B cell (primary cell): ENCODE measurements around the gene LRRC3. TPM values are rescaled to one million over a fixed set of nuclear protein-coding genes. Genes with fewer than 3 reads are reported as not detected.

Experiments
- ATAC-seq: fragments of 200-7000 bp; cut with Tn5 transposase; one replicate; pipeline ENCODE4 v1.10.0; 2021; ENCODE audit warnings: low read depth, mild to moderate bottlenecking, moderate number of reproducible peaks, moderate library complexity
- CTCF ChIA-PET: fragments of 350-600 bp; sonication (Branson Sonifier 250); formaldehyde crosslinking; loops from one replicate; lab custom pipeline; 2021; ENCODE audit warnings: antibody characterized with exemption, inconsistent platforms; lab: Charles Lee
- POLR2A ChIA-PET: fragments of 350-600 bp; sonication (Branson Sonifier 250); formaldehyde crosslinking; loops from one replicate; lab custom pipeline; 2021; ENCODE audit warnings: antibody characterized with exemption; lab: Charles Lee
- DNase-seq: peaks from one replicate; pipeline ENCODE4 v3.0.0; 2013
- H2AFZ ChIP-seq: 2 replicates; pipeline ENCODE4 v1.6.1; 2012; ENCODE audit warnings: mild to moderate bottlenecking, low read depth, low read length; ENCODE audit not compliant: insufficient read depth, poor library complexity, severe bottlenecking
- H3K27ac ChIP-seq, 2 donors: 1 replicate in 1 of 2; 2 replicates in 1 of 2; pipeline ENCODE4 v1.5.1; 2012 to 2013; ENCODE audit warnings: low read length in 2 of 2, mild to moderate bottlenecking in 2 of 2, moderate library complexity in 1 of 2
- H3K27me3 ChIP-seq, 4 experiments: fragments of 200-600 bp in 1 of 4; sonication (generic) in 1 of 4; replicated peaks in 1 of 4; 1 replicate in 2 of 4; 2 replicates in 2 of 4; pipeline versions ENCODE4 v1.6.1 to v1.7.0; 2013 to 2016; ENCODE audit warnings: low read length in 3 of 4, mild to moderate bottlenecking in 2 of 4, mixed read lengths in 1 of 4, moderate library complexity in 1 of 4; ENCODE audit not compliant: insufficient read depth in 4 of 4, control insufficient read depth in 3 of 4; ENCODE audit errors: control extremely low read depth in 1 of 4
- H3K36me3 ChIP-seq, 2 experiments: replicated peaks in 1 of 2; 1 replicate in 1 of 2; 2 replicates in 1 of 2; pipeline versions ENCODE4 v1.6.1 to v1.7.1; 2013; ENCODE audit warnings: low read length in 1 of 2; ENCODE audit not compliant: insufficient read depth in 2 of 2, control insufficient read depth in 1 of 2; ENCODE audit errors: control extremely low read depth in 1 of 2, extremely low read depth in 1 of 2
- H3K4me1 ChIP-seq, 2 donors: fragments of 200-600 bp in 1 of 2; sonication (generic) in 1 of 2; 1 replicate in 1 of 2; 2 replicates in 1 of 2; pipeline versions ENCODE4 v1.5.1 to v1.6.1; 2013 to 2017; ENCODE audit warnings: low read length in 2 of 2; ENCODE audit not compliant: control insufficient read depth in 2 of 2, insufficient read depth in 2 of 2
- H3K4me2 ChIP-seq: replicated peaks from 2 replicates; pipeline ENCODE3; 2012; ENCODE audit warnings: mild to moderate bottlenecking, low read depth, low read length; ENCODE audit not compliant: poor library complexity, severe bottlenecking
- H3K4me3 ChIP-seq, 5 experiments: fragments of 200-600 bp in 1 of 5; sonication (generic) in 1 of 5; 1 replicate in 3 of 5; 2 replicates in 2 of 5; pipeline versions ENCODE4 v1.5.1 to v1.7.0; 2011 to 2016; ENCODE audit warnings: low read length in 4 of 5, mild to moderate bottlenecking in 4 of 5, low read depth in 2 of 5, control low read depth in 1 of 5, moderate library complexity in 1 of 5; ENCODE audit not compliant: insufficient read depth in 1 of 5; ENCODE audit errors: control extremely low read depth in 1 of 5, extremely low read depth in 1 of 5
- H3K79me2 ChIP-seq: fragments of 200-600 bp; sonication (generic); one replicate; pipeline ENCODE4 v1.6.0; 2016; ENCODE audit warnings: low read length; ENCODE audit not compliant: control insufficient read depth, insufficient read depth
- H3K9ac ChIP-seq: fragments of 200-600 bp; sonication (generic); 2 replicates; pipeline ENCODE4 v1.6.1; 2017; ENCODE audit warnings: mild to moderate bottlenecking, low read length, moderate library complexity
- H3K9me3 ChIP-seq, 3 donors: one replicate each; pipeline versions ENCODE4 v1.6.1 to v1.7.1; 2013; ENCODE audit warnings: low read length in 2 of 3; ENCODE audit not compliant: control insufficient read depth in 2 of 3, insufficient read depth in 1 of 3; ENCODE audit errors: control extremely low read depth in 1 of 3
- H4K20me1 ChIP-seq: 2 replicates; pipeline ENCODE4 v1.6.0; 2012; ENCODE audit warnings: mild to moderate bottlenecking, low read length; ENCODE audit not compliant: insufficient read depth, control insufficient read depth, poor library complexity, severe bottlenecking
- H3K27ac Mint-ChIP-seq: one replicate; pipeline ENCODE4 v1.8.0; 2021; ENCODE audit warnings: mixed read lengths
- H3K27me3 Mint-ChIP-seq: one replicate; pipeline ENCODE4 v1.8.0; 2021; ENCODE audit warnings: mixed read lengths
- H3K4me1 Mint-ChIP-seq: one replicate; pipeline ENCODE4 v1.8.0; 2021; ENCODE audit warnings: mixed read lengths
- H3K4me3 Mint-ChIP-seq: one replicate; pipeline ENCODE4 v1.8.0; 2021; ENCODE audit warnings: mixed read lengths
- H3K9me3 Mint-ChIP-seq: one replicate; pipeline ENCODE4 v1.8.0; 2022; ENCODE audit warnings: mixed read lengths; ENCODE audit not compliant: insufficient read depth
- EZH2 ChIP-seq: IDR thresholded peaks from 2 replicates; pipeline ENCODE4 v1.6.1; 2012; ENCODE audit warnings: borderline replicate concordance, low read depth, mild to moderate bottlenecking, moderate library complexity, low read length; ENCODE audit not compliant: insufficient read depth, poor library complexity, severe bottlenecking
- WGBS: methylation state at CpG from one replicate; pipeline ENCODE4 v1.1.5; 2013; ENCODE audit warnings: missing lambda C conversion rate; ENCODE audit not compliant: insufficient coverage; 5-methylcytosine and 5-hydroxymethylcytosine counted together
- intact Hi-C: fragments of 100-400 bp; cut with micrococcal nuclease; formaldehyde crosslinking; loops from one replicate; pipeline ENCODE4 v1.10.0; 2022
- polyA plus RNA-seq: library from polyadenylated mRNA; depleted of rRNA; stranded (reverse); fragments of >200 nt; gene quantifications from 2 replicates; pipeline ENCODE4 v1.2.3, GENCODE V29; 2012
- total RNA-seq, 2 donors: library from RNA; stranded (reverse); fragments of 120-200 nt in 1 of 2; gene quantifications; 1 replicate in 1 of 2; 2 replicates in 1 of 2; pipeline versions ENCODE4 v1.2.3 to v1.2.4, GENCODE V29; 2013 to 2022
- TF ChIP-seq, protein P1 (sequence below): fragments of 200-600 bp; IDR thresholded peaks from one replicate; pipeline ENCODE4 v1.8.0; 2022; ENCODE audit warnings: antibody characterized with exemption, mild to moderate bottlenecking

LRRC3 gene
- total and polyA plus RNA-seq, 2 donors (not counting 1 experiment from before 2014, with no cell fraction given) = 0.46 to 3.3 TPM

GRCh38 chr21:44426663-44427191 is 28.6 kb upstream of the LRRC3 start:
- H3K4me2 ChIP-seq = no peak overlapping the region
- ATAC-seq = no peak
- H3K9ac ChIP-seq = no peak overlapping the region
- Mint-ChIP-seq H3K27ac (no peak overlapping the region), H3K4me1 (peaks cover 7% of the 10 kb centered on the region), H3K9me3 (peaks cover 5% of the 10 kb centered on the region), H3K27me3 (no peaks in the 10 kb centered on the region), H3K4me3 (no peak overlapping the region)
- peaks cover 1 to 23% (median 14%) of the 10 kb centered on the region in 3 donors for H3K9me3 ChIP-seq
- DNase-seq = no peak
- intact Hi-C loops = no loop called here
- CTCF ChIA-PET = no interaction called here
- no peaks in the 10 kb centered on the region for H4K20me1 ChIP-seq
- peaks cover 3 to 18% of the 10 kb centered on the region in 2 donors for H3K4me1 ChIP-seq
- 89% methylated on average over 20 of the region's 21 CpGs for WGBS
- TF ChIP-seq EZH2 = no peak
- TF ChIP-seq, protein P1, sequence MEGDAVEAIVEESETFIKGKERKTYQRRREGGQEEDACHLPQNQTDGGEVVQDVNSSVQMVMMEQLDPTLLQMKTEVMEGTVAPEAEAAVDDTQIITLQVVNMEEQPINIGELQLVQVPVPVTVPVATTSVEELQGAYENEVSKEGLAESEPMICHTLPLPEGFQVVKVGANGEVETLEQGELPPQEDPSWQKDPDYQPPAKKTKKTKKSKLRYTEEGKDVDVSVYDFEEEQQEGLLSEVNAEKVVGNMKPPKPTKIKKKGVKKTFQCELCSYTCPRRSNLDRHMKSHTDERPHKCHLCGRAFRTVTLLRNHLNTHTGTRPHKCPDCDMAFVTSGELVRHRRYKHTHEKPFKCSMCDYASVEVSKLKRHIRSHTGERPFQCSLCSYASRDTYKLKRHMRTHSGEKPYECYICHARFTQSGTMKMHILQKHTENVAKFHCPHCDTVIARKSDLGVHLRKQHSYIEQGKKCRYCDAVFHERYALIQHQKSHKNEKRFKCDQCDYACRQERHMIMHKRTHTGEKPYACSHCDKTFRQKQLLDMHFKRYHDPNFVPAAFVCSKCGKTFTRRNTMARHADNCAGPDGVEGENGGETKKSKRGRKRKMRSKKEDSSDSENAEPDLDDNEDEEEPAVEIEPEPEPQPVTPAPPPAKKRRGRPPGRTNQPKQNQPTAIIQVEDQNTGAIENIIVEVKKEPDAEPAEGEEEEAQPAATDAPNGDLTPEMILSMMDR = no peak
- no peaks in the 10 kb centered on the region for H3K79me2 ChIP-seq
- POLR2A ChIA-PET = no interaction called here
- H3K27ac ChIP-seq = no peak overlapping the region
- H2AFZ ChIP-seq = no peak overlapping the region
- H3K27me3 ChIP-seq = no peaks in the 10 kb centered on the region
- no peaks in the 10 kb centered on the region for H3K36me3 ChIP-seq
- no peak overlapping the region for H3K4me3 ChIP-seq

- POLR2A ChIA-PET = no interaction called here
Measured at GRCh38 chr21:44427241-44428120, 27.8 kb upstream of the LRRC3 start.

More at GRCh38 chr21:44427241-44428120, 27.8 kb upstream of the LRRC3 start:
- Histone ChIP-seq H4K20me1 (no peaks in the 10 kb centered on the region), H3K4me1 (peaks cover 3 to 18% of the 10 kb centered on the region in 2 donors), H3K4me3 (no peak overlapping the region), H3K36me3 (no peaks in the 10 kb centered on the region), H3K9ac (no peak overlapping the region), H3K27me3 (no peaks in the 10 kb centered on the region), H3K4me2 (no peak overlapping the region), H3K27ac (no peak overlapping the region), H3K79me2 (no peaks in the 10 kb centered on the region), H2AFZ (no peak overlapping the region), H3K9me3 (peaks cover 1 to 23% (median 14%) of the 10 kb centered on the region in 3 donors)
- ATAC-seq = no peak
- peaks cover 7% of the 10 kb centered on the region for H3K4me1 Mint-ChIP-seq
- H3K9me3 Mint-ChIP-seq = peaks cover 5% of the 10 kb centered on the region
- 95% methylated on average over 24 of the region's 28 CpGs for WGBS
- no peak for TF ChIP-seq EZH2
- TF ChIP-seq, protein P1 = no peak
- intact Hi-C loops = loop anchor here (2.0 kb wide), 1 partner anchor 27 kb away; the partner anchor contains the start of gene LRRC3
- H3K4me3 Mint-ChIP-seq = no peak overlapping the region
- no peak for DNase-seq
- no peak overlapping the region for H3K27ac Mint-ChIP-seq
- CTCF ChIA-PET = no interaction called here
- no peaks in the 10 kb centered on the region for H3K27me3 Mint-ChIP-seq
